NCI-H187 (cell line): ENCODE measurements around the gene TET3.

Experiments
- DNase-seq, 2 experiments: peaks; one replicate each; lab custom pipeline; 2025; lab: John Stamatoyannopoulos, UW

TET3 gene

GRCh38 chr2:73964223-73964622, 20.5 kb upstream of the TET3 start:
- DNase-seq: no peak

DNA sequence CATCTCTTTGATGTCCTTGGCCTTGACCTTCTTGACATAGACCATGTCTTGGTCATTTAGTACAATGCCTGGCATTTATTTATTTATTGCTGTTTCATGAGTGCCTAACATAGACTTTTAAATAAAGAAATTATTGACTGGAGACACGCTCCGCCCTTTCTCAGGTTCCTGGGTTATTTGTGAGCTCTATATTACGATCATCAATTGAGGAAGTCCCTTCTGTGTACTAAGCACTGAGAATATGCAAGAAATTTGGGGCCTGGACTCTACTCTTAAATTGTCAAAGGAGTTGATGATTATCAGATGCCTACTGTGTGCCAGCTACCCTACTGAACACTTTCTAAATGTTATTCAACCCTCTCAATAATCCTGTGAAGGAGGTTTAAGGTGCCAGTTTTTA, 19.7 kb upstream of the TET3 start:
- no peak for DNase-seq

DNA sequence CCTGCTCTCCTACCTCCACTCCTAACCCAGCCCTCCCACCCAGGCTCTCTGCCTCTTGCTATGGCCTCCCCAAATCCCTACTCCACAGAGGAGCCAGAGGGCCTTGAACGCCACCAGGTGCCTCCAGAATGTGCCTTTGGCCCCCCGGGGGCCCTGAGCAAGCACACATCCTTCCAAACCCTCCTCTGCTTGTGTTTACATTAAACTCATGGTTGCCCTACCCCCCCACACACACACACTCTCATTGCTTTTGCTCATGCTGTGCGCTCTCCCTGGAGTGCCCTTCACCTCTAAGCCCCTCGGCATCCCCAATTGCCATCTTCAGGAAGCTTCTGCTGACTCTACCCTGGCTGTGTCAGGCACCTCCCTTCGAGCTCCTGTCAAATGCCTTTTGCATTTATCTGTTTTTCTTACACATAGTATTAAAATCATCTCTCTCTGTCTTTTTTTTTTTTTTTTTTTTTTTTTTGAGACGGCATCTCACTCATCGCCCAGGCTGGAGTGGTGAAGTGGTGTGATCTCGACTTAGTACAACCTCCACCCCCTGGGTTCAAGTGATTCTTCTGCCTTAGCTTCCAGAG, 16.3 kb upstream of the TET3 start:
- no peak for DNase-seq

DNA sequence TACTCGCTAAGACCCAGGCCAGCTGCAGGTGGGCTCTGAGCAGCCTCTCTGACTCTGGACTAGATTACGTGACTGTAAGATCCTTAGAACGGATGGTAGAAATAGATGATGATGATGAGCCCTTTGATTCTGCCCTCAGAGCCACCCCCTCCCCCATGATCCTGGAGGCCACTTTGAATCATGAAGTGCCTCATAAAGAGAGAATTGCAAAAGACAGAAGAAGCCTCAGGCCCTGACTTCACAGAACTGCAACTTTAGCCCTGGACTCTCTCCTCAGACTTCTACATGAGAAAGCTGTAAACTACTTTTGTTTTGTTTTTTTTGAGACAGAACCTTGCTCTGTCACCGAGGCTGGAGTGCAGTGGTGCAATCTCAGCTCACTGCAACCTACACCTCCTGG, 15.4 kb upstream of the TET3 start:
- no peak for DNase-seq

DNA sequence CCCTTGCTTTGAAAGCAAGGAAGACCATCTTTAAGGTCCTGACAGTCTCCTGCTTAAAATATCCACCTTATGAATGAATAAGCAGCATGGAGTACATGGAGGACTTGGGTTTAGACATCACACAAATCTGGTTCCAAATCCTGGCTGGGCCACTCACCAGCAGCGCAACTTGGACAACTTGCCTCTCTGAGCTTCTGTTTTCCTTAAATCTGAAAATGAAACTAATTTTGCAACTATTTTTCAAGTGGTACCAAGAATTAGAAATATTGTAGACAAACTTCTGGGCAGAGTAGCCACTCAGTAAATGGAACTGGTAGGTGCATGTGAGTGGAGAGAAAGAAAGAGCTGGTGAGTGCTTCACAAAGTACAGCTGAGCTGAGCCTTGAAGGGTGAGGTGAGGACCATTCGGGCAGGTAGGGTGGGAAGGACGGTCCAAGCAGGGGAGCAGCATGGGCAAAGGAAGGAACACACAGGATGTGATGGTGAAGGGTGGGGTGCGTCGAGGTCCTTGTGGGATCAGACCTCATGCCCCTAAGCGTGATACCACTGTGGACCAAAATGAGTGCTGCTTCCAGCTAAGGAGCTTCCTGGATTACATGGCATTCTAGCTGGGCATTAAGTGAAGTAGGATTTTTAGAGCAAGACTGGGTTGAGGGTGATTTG, 14.4 kb upstream of the TET3 start:
- no peak for DNase-seq

GRCh38 chr2:73970850-73971471, 13.7 kb upstream of the TET3 start:
- DNase-seq: no peak

DNA sequence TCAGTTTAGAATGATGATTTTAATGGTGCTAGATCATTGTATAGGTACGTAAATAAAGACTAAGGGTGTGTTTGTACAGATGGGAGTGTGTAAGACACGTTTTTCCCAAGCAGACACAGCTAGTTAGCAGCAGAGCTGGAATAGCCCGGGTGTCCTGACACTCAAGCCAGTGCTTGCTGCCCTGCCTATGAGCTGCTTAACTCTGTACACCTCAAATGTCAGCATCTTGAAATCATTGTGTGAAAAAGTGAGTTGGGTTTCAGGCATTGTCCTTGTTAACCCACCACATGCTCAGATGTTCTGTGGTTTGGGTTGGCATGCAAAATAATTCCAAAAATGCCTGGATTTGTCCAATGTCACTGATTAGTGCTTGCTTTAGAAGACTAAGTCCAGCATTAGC, 13.0 kb upstream of the TET3 start:
- DNase-seq: no peak

DNA sequence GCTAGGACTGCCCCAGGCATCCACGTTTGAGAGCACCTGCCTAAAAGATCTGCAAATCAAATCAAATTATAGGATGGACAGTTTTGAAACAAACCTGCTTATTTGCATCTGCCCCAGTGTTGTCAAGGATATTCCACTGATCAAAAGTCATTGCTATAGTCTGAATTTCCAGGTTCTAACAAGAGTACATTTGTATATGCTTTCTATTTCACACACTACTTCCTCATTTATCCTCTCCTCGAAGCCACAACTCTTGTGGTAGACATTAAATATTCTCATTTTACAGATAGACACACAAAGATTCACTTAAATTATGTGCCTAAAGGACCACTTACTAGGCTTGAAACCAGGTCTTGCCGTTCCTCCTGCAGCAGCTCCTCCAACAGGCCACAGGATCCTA, 11.9 kb upstream of the TET3 start:
- DNase-seq: no peak

DNA sequence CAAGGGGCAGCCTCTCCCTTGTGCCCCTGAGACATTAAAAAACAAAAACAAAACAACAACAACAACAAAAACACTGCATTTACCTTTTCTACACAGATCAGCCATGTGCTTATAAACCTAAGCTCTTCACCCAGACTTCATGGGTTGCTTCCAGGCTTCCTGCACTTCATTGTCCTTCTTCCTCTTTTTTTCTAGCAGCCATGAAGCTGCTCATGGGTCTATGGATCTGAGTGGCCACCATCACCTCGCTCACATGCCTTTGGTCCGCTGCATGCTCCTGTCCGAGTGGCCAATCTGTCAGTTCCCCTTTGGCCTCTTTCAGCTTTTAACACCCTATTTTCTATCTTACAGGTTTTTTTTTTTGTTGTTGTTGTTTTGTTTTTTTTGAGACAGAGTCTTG, 9.0 kb upstream of the TET3 start:
- DNase-seq: no peak

GRCh38 chr2:73976803-73977202, 7.9 kb upstream of the TET3 start:
- DNase-seq: no peak

- no peak for DNase-seq
These were observed 7.2 kb upstream of the TET3 start for GRCh38 chr2:73977466-73977865.

- DNase-seq: no peak
These were observed 5.7 kb upstream of the TET3 start for GRCh38 chr2:73979021-73979420.

- DNase-seq: no peak
These were observed 5.0 kb upstream of the TET3 start for GRCh38 chr2:73979686-73980085.

DNA sequence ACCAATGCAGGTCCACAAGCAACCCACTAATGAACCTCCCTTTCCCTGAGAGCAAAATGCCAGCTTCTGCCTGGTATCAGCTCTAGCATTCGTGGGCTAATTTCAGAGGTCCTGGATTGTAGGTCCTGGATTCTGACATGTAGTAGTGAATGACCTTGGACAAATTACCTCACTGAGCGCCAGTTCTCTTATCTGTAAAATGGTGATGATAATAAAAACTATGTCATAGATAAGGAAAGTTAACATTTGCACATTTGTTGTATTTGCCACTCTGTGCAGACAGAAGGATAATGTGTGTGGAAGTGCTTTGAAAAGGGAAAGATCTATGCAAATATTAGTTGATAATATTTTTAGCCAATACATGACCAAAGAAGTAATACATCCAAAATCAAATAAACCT, 4.1 kb upstream of the TET3 start:
- no peak for DNase-seq

- no peak for DNase-seq
These were observed 3.4 kb upstream of the TET3 start for GRCh38 chr2:73981081-73982001.

DNA sequence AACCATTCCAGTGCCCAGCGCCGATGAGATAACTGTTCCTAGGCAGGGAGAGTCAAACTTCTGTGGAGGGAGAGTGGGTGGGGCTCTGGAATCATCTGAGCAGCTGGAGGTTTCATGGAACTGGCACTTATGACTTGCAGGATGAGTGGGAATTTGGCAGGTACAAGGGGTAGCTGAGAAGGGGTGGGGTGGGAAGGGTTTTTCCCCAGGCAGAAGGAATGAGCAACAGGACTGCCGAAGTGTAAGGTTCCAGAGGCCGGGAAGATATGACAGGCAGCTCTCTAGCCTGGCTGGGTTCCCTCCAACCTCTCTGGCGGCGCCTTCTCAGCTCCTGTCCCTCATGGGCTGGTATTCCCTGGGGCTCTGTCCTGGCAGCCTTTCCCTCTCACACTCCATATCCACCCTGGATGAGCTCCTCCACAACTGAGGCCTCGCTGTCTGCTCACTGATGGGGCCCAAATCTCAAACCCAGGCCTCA, 2.5 kb upstream of the TET3 start:
- no peak for DNase-seq

GRCh38 chr2:73983322-73984202, 1.1 kb upstream of the TET3 start:
- no peak for DNase-seq

DNA sequence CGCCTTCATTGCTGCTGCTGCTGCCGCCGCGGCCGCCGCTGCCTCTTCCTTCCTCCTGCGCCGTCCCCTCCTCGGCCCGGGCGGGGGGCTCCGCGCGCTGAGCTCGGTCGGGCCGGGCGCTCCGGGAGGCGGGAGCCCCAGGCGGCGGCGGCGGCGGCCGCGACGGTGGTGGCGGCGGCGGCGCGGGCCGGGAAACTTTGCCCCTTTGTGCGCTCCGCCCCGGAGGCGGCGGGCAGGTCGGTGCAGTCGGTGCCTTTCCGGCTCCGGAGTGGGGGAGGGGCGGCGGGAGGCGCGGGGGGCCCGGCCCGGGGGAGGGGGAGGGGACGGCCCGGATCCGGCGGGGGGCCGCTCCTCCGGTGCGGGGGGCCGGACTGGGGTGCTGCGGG, 205 bp downstream of the TET3 start:
- no peak for DNase-seq

- DNase-seq: no peak
These were observed 786 bp downstream of the TET3 start for GRCh38 chr2:73985308-73986084.

DNA sequence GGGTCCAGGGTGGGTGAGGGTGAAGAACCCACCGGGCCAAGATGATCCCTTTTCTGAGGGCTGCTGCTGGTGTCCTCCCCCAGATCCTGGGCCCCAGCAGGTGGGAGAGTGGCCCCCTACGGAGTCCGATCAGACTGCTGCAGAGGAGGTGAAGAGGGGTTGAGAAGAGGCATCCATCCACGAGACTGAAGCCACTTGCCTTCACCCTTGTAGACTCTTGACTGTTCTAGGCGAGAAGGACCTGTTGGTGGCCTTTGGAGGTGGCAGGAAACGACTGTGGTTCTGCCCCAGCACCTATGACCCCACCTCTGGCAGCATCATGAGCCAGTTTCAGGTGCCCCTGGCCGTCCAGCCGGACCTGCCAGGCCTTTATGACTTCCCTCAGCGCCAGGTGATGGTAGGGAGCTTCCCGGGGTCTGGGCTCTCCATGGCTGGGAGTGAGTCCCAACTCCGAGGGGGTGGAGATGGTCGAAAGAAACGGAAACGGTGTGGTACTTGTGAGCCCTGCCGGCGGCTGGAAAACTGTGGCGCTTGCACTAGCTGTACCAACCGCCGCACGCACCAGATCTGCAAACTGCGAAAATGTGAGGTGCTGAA, 1.5 kb downstream of the TET3 start:
- DNase-seq: no peak
